Measurements from ENCODE around the gene MFSD12. TPM values are rescaled to one million over a fixed set of nuclear protein-coding genes. Genes with fewer than 3 reads are reported as not detected.

MFSD12 gene
- total and polyA plus RNA-seq, 2 of the 8 experiments (the other 6 are each of a cell fraction or from before 2014, with no cell fraction given) = 59.6 to 71.3 TPM

DNA sequence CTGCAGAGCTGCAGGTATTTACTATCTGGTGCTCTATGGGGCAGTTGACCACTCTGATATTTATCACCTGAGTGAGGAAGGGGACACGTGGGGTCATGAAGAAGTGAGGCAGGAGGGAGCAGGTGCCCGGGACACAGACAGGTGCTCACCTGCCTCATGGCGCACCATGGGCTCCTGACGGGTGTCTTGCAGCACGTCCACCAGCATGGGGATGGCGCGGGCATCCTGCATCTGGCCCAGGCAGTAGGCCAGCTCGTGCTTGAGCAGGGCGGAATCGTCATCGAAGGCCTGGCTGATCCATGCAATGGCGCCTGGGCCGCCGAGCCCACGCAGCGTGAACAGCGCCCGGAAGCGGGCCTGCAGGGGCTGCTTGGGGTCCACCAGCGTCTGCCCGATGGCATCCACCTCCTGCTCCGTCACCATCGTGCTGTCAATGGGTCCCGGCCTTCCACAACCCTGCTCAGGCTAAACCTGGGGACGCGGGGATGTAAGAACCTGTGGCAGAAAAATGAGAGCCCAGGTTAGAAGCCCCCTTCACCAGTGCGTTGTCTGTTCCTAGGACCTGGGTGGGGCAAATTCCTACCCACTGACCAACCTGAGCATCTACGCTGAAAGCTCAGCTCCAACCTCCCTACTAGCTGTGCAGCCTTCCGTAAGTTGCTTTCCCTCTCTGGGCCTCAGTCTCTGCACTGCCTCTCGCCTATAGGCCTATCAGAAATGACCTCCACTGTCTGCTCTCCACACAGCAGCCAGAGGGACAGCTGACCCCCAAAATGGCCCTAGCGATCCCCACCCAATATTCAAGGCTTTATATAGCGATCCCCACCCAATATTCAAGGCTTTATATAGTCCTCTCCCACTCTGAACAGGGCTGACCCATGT is 60.8 kb downstream of the MFSD12 start:
- no peak overlapping the region for H2AK5ac ChIP-seq (ENCODE audit: low read depth, low read length)
- H3K23ac ChIP-seq (ENCODE audit: insufficient read length) = no peak overlapping the region
- FAIRE-seq (no peak), DNase-seq (ENCODE audit: low read depth in 1 of 2, low spot score in 2 of 2) (no peak)
- no peak overlapping the region for H2AFZ ChIP-seq (ENCODE audit: low read length)
- peaks cover 0 to 30% of the 10 kb centered on the region in 2 experiments; a peak in 2 of 4 replicates for H3K79me2 ChIP-seq (ENCODE audit: control insufficient read depth in 1 of 2, insufficient read depth in 2 of 2, low read length in 2 of 2)
- CTCF ChIA-PET (ENCODE audit: partially characterized antibody) = interaction anchor here (0.7 to 1.5 kb wide), 2 partner anchors 11 to 19 kb away, joined by 3 to 7 read pairs; no protein-coding TSS in a partner anchor
- H2BK20ac ChIP-seq (ENCODE audit: low read length) = no peak overlapping the region
- WGBS, 2 experiments (ENCODE audit: extremely low coverage in 1 of 2, insufficient coverage in 1 of 2, insufficient read length in 1 of 2, insufficient replicate concordance in 2 of 2, low coverage in 1 of 2, low lambda C conversion rate in 2 of 2, missing lambda C conversion rate in 1 of 2) = 93% methylated on average over 32 of the region's 32 CpGs; no CpG with 5 or more reads in 1 of the 2 experiments
- H2BK120ac ChIP-seq (replicated peaks; ENCODE audit: low read depth, low read length) = no peak overlapping the region
- H3K23me2 ChIP-seq (ENCODE audit: low read depth, low read length) = peaks cover 7% of the 10 kb centered on the region
- no peak overlapping the region for H3K56ac ChIP-seq (replicated peaks; ENCODE audit: insufficient read length, low read depth, low read length)
- POLR2A ChIA-PET (ENCODE audit: partially characterized antibody) = no interaction called here
- no peak overlapping the region for H3K9ac ChIP-seq (replicated peaks in 1 of 4; ENCODE audit: extremely low read depth in 1 of 4, low read depth in 3 of 4, low read length in 3 of 4)
- no peak overlapping the region for H3K4ac ChIP-seq (replicated peaks; ENCODE audit: insufficient read length, low read depth, low read length)
- H2BK5ac ChIP-seq (ENCODE audit: low read depth, low read length) = no peak overlapping the region
- TF ChIP-seq SIX5 (IDR thresholded peaks at IDR 0.05; ENCODE audit: low read depth, low read length) (no peak), SP4 (IDR thresholded peaks at IDR 0.05; ENCODE audit: low read length) (no peak), POU5F1 (IDR thresholded peaks at IDR 0.05; ENCODE audit: low read depth, low read length) (no peak), JUND (IDR thresholded peaks at IDR 0.05; ENCODE audit: low read length) (no peak), SP2 (IDR thresholded peaks at IDR 0.05; ENCODE audit: low read length) (no peak), FOSL1 (IDR thresholded peaks at IDR 0.05; ENCODE audit: insufficient read depth, low read depth, low read length) (no peak), SIRT6 (IDR thresholded peaks at IDR 0.05; ENCODE audit: low read length) (no peak), SUZ12 (IDR thresholded peaks at IDR 0.05; ENCODE audit: low read length) (no peak), EGR1 (IDR thresholded peaks at IDR 0.05; ENCODE audit: borderline replicate concordance, low read depth, low read length) (no peak), KDM5A (IDR thresholded peaks at IDR 0.05; ENCODE audit: low read length) (no peak)
- TF ChIP-seq, protein P1, sequence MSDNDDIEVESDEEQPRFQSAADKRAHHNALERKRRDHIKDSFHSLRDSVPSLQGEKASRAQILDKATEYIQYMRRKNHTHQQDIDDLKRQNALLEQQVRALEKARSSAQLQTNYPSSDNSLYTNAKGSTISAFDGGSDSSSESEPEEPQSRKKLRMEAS (IDR thresholded peaks at IDR 0.05) = no peak
- H4K91ac ChIP-seq (replicated peaks; ENCODE audit: insufficient read length, low read length) = no peak overlapping the region
- H3K4me2 ChIP-seq (ENCODE audit: insufficient read depth in 1 of 2, low read depth in 2 of 2, low read length in 2 of 2) = no peak overlapping the region
- no peaks in the 10 kb centered on the region; a peak in 3 of 7 replicates for H3K4me1 ChIP-seq (replicated peaks in 1 of 4; ENCODE audit: control insufficient read depth in 3 of 4, insufficient read depth in 4 of 4, low read length in 3 of 4)
- peaks cover 6% of the 10 kb centered on the region for H3K79me1 ChIP-seq (ENCODE audit: low read depth, low read length)
- H3K9me3 ChIP-seq (ENCODE audit: insufficient read depth in 2 of 2, low read depth in 1 of 2, low read length in 1 of 2) = no peaks in the 10 kb centered on the region
- no peak overlapping the region for H2BK12ac ChIP-seq (ENCODE audit: low read depth, low read length)
- H3K4me3 ChIP-seq (ENCODE audit: extremely low read depth in 1 of 4, insufficient read depth in 2 of 4, low read depth in 3 of 4, low read length in 4 of 4) = no peak overlapping the region
- no peak overlapping the region for H2BK15ac ChIP-seq (ENCODE audit: low read length)
- no peak overlapping the region for H4K8ac ChIP-seq (ENCODE audit: extremely low read depth, insufficient read depth, low read length)
- H3K36me3 ChIP-seq (ENCODE audit: control insufficient read depth in 2 of 4, insufficient read depth in 4 of 4, low read length in 3 of 4) = peaks cover 4 to 23% (median 12%) of the 10 kb centered on the region in 4 experiments; a peak in 7 of 8 replicates
- H3K27me3 ChIP-seq (replicated peaks in 1 of 4; ENCODE audit: control insufficient read depth in 3 of 4, extremely low read depth in 1 of 4, insufficient read depth in 3 of 4, low read length in 3 of 4) = no peaks in the 10 kb centered on the region
- no peak overlapping the region for H3K18ac ChIP-seq (ENCODE audit: extremely low read depth, low read length)
- no peak overlapping the region for H3K27ac ChIP-seq (ENCODE audit: low read depth, low read length)
- H4K5ac ChIP-seq (ENCODE audit: insufficient read length, low read depth, low read length) = no peak overlapping the region
- H4K20me1 ChIP-seq (replicated peaks in 1 of 2; ENCODE audit: control insufficient read depth in 1 of 2, insufficient read depth in 2 of 2, low read length in 2 of 2) = peaks cover 1 to 8% of the 10 kb centered on the region in 2 experiments
- no peak overlapping the region for H3K14ac ChIP-seq (ENCODE audit: insufficient read length)

Data from H1 (cell line).